ENCODE measurements around the gene MTUS2. TPM values are rescaled to one million over a fixed set of nuclear protein-coding genes. Genes with fewer than 3 reads are reported as not detected.

Gene MTUS2
- total RNA-seq, 1 donor from 2014 or later: not detected

- Mint-ChIP-seq H3K4me3 (no peak overlapping the region), H3K9me3 (no peaks in the 10 kb centered on the region), H3K4me1 (ENCODE audit: low read depth) (no peaks in the 10 kb centered on the region), H3K27me3 (ENCODE audit: insufficient read depth) (peaks cover 2% of the 10 kb centered on the region), H3K27ac (no peak overlapping the region), H3K36me3 (ENCODE audit: low read depth) (no peaks in the 10 kb centered on the region)
- no peak for DNase-seq (ENCODE audit: low spot score)
- intact Hi-C loops (cut with micrococcal nuclease): no loop called here
Measured at GRCh38 chr13:29281932-29282495, 461.9 kb downstream of the MTUS2 start.

GRCh38 chr13:29284726-29285125 is 464.6 kb downstream of the MTUS2 start:
- no peaks in the 10 kb centered on the region for H3K36me3 Mint-ChIP-seq (ENCODE audit: low read depth)

GRCh38 chr13:29287237-29287636 is 467.1 kb downstream of the MTUS2 start:
- DNase-seq (ENCODE audit: low spot score): no peak
- peaks cover 2% of the 10 kb centered on the region for H3K27me3 Mint-ChIP-seq (ENCODE audit: insufficient read depth)
- no peak overlapping the region for H3K4me3 Mint-ChIP-seq

More at GRCh38 chr13:29284726-29285125, 464.6 kb downstream of the MTUS2 start:
- H3K27me3 Mint-ChIP-seq (ENCODE audit: insufficient read depth): peaks cover 2% of the 10 kb centered on the region
- intact Hi-C loops (cut with micrococcal nuclease): no loop called here
- H3K27ac Mint-ChIP-seq: no peak overlapping the region
- no peak overlapping the region for H3K4me3 Mint-ChIP-seq
- no peak for DNase-seq (ENCODE audit: low spot score)
- H3K4me1 Mint-ChIP-seq (ENCODE audit: low read depth): no peaks in the 10 kb centered on the region
- H3K9me3 Mint-ChIP-seq: no peaks in the 10 kb centered on the region

DNA sequence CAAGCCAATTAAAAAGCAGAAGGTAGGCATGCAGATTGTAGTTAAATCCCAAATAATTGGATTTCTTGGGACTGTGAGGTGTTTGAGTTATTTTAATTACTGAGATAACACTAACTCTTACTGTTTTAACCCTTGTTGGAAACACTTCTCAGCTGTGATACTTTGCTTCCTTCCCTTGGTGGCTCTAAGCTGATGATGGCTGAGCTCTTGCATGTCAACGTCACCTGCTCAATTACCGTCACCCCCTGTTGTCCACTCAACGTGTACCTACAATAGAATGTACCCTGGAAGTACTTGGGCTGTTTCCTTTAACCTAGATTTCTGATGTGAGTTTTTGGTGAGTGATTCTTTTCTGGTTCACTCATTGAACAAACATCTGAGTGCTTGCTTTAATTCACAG is 471.9 kb downstream of the MTUS2 start:
- H3K36me3 Mint-ChIP-seq (ENCODE audit: low read depth): no peaks in the 10 kb centered on the region
- H3K4me3 Mint-ChIP-seq: no peak overlapping the region
- no peaks in the 10 kb centered on the region for H3K27me3 Mint-ChIP-seq (ENCODE audit: insufficient read depth)
- no peak overlapping the region for H3K27ac Mint-ChIP-seq
- H3K9me3 Mint-ChIP-seq: no peaks in the 10 kb centered on the region
- H3K4me1 Mint-ChIP-seq (ENCODE audit: low read depth): no peaks in the 10 kb centered on the region
- DNase-seq (ENCODE audit: low spot score): no peak
- intact Hi-C loops (cut with micrococcal nuclease): no loop called here

More at GRCh38 chr13:29287237-29287636, 467.1 kb downstream of the MTUS2 start:
- no peaks in the 10 kb centered on the region for H3K9me3 Mint-ChIP-seq
- no peaks in the 10 kb centered on the region for H3K36me3 Mint-ChIP-seq (ENCODE audit: low read depth)
- intact Hi-C loops (cut with micrococcal nuclease): no loop called here
- H3K27ac Mint-ChIP-seq: no peak overlapping the region
- H3K4me1 Mint-ChIP-seq (ENCODE audit: low read depth): no peaks in the 10 kb centered on the region

DNA sequence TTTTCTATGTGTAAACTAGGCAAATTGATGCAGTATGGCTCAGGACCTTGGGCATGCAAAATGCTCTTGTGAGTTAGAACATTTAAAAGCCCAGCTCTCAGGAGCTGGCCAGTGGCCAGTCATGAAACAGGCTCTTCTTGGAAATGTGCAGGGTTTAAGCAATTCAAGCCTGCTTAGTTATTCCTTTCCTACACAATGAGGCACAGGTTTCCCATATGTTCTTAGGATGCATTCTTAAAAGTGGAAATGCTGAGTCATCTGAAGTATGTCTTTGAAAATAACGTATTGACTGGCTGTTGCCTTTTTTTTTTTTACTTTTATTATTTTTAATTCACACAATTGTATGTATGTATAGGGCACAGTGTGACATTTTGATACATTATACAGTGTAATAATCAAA is 474.7 kb downstream of the MTUS2 start:
- no peak for DNase-seq (ENCODE audit: low spot score)
- no peaks in the 10 kb centered on the region for H3K4me1 Mint-ChIP-seq (ENCODE audit: low read depth)
- intact Hi-C loops (cut with micrococcal nuclease): no loop called here
- H3K27ac Mint-ChIP-seq: no peak overlapping the region
- H3K27me3 Mint-ChIP-seq (ENCODE audit: insufficient read depth): no peaks in the 10 kb centered on the region
- H3K9me3 Mint-ChIP-seq: no peaks in the 10 kb centered on the region
- no peak overlapping the region for H3K4me3 Mint-ChIP-seq
- no peaks in the 10 kb centered on the region for H3K36me3 Mint-ChIP-seq (ENCODE audit: low read depth)

GRCh38 chr13:29301027-29301426 is 480.9 kb downstream of the MTUS2 start:
- Mint-ChIP-seq H3K9me3 (peaks cover 20% of the 10 kb centered on the region), H3K36me3 (ENCODE audit: low read depth) (no peaks in the 10 kb centered on the region), H3K27me3 (ENCODE audit: insufficient read depth) (no peaks in the 10 kb centered on the region), H3K4me3 (no peak overlapping the region), H3K4me1 (ENCODE audit: low read depth) (no peaks in the 10 kb centered on the region), H3K27ac (no peak overlapping the region)
- DNase-seq (ENCODE audit: low spot score): no peak
- intact Hi-C loops (cut with micrococcal nuclease): no loop called here

DNA sequence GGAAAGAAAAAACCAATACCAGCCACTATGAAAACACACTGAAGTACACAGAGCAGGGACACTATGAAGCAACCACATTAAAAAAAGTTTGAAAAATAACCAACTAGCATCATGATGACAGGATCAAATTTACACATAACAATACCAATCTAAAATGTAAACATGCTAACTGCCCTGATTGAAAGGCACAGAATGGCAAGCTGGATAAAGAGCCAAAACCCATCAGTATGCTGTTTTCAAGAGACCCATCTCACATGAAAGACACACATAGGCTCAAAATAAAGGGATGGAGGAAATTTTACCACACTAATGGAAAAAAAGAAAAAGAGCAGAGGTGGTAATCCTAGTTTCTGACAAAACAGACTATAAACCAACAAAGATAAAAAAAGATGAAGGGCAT is 484.0 kb downstream of the MTUS2 start:
- intact Hi-C loops (cut with micrococcal nuclease): no loop called here
- Mint-ChIP-seq H3K4me3 (no peak overlapping the region), H3K9me3 (peaks cover 28% of the 10 kb centered on the region), H3K27me3 (ENCODE audit: insufficient read depth) (no peaks in the 10 kb centered on the region), H3K4me1 (ENCODE audit: low read depth) (no peaks in the 10 kb centered on the region), H3K36me3 (ENCODE audit: low read depth) (no peaks in the 10 kb centered on the region), H3K27ac (no peak overlapping the region)
- no peak for DNase-seq (ENCODE audit: low spot score)

- H3K27me3 Mint-ChIP-seq (ENCODE audit: insufficient read depth): no peaks in the 10 kb centered on the region
- no peak overlapping the region for H3K4me3 Mint-ChIP-seq
- H3K9me3 Mint-ChIP-seq: peaks cover 10% of the 10 kb centered on the region
- H3K4me1 Mint-ChIP-seq (ENCODE audit: low read depth): no peaks in the 10 kb centered on the region
- DNase-seq (ENCODE audit: low spot score): no peak
- H3K27ac Mint-ChIP-seq: no peak overlapping the region
- no peaks in the 10 kb centered on the region for H3K36me3 Mint-ChIP-seq (ENCODE audit: low read depth)
- intact Hi-C loops (cut with micrococcal nuclease): no loop called here
Measured at GRCh38 chr13:29310806-29311205, 490.7 kb downstream of the MTUS2 start.

DNA sequence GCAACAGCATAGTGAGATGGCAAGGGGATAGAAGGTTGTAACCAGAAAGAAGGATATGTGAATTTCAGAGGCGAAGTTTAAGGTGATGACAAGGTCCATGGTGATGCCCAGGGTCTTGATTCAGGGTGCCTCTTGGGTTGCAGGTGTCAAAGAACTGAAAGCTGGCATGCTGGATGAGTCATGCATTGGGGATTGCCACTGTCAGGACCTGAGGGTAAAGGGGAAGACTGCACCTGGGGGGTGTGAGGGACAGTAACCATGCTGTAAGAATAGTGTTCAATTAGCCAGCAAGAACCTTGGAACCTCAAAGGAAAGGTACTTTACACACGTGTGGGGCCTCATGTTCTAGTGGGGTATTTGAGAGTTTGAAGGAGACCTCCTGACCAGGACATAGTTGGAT is 495.7 kb downstream of the MTUS2 start:
- no peak overlapping the region for H3K27ac Mint-ChIP-seq
- DNase-seq (ENCODE audit: low spot score): no peak
- no peaks in the 10 kb centered on the region for H3K9me3 Mint-ChIP-seq
- no peaks in the 10 kb centered on the region for H3K36me3 Mint-ChIP-seq (ENCODE audit: low read depth)
- no peaks in the 10 kb centered on the region for H3K27me3 Mint-ChIP-seq (ENCODE audit: insufficient read depth)
- no peak overlapping the region for H3K4me3 Mint-ChIP-seq
- H3K4me1 Mint-ChIP-seq (ENCODE audit: low read depth): no peaks in the 10 kb centered on the region
- intact Hi-C loops (cut with micrococcal nuclease): no loop called here

DNA sequence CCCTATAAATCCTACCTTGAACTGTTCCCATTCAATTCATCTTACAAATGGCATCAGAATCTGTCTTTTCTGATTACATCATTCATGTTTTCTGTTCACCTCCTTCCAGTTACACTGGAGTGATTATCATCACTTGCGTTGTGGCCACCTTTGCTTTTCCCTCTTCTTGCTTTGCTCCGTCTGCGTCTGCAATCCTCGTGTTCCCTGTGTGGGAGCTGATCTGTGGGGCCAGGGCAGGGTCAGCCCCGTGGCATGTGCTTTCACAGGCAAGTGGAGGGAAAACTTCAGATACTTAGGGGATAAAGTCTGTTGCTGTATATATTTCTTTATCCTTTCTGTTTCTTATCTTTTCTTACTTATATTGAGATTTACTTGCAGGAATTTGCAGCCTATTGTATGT is 497.7 kb downstream of the MTUS2 start:
- no peak for DNase-seq (ENCODE audit: low spot score)
- no peak overlapping the region for H3K4me3 Mint-ChIP-seq
- intact Hi-C loops (cut with micrococcal nuclease): no loop called here
- H3K9me3 Mint-ChIP-seq: no peaks in the 10 kb centered on the region
- H3K27me3 Mint-ChIP-seq (ENCODE audit: insufficient read depth): no peaks in the 10 kb centered on the region
- H3K36me3 Mint-ChIP-seq (ENCODE audit: low read depth): no peaks in the 10 kb centered on the region
- no peaks in the 10 kb centered on the region for H3K4me1 Mint-ChIP-seq (ENCODE audit: low read depth)
- H3K27ac Mint-ChIP-seq: no peak overlapping the region

GRCh38 chr13:29318741-29319140 is 498.6 kb downstream of the MTUS2 start:
- no peak for DNase-seq (ENCODE audit: low spot score)
- H3K27me3 Mint-ChIP-seq (ENCODE audit: insufficient read depth): no peaks in the 10 kb centered on the region
- no peak overlapping the region for H3K4me3 Mint-ChIP-seq
- H3K4me1 Mint-ChIP-seq (ENCODE audit: low read depth): no peaks in the 10 kb centered on the region
- H3K36me3 Mint-ChIP-seq (ENCODE audit: low read depth): no peaks in the 10 kb centered on the region
- no peaks in the 10 kb centered on the region for H3K9me3 Mint-ChIP-seq
- H3K27ac Mint-ChIP-seq: no peak overlapping the region
- intact Hi-C loops (cut with micrococcal nuclease): no loop called here

GRCh38 chr13:29319451-29319850 is 499.3 kb downstream of the MTUS2 start:
- no peaks in the 10 kb centered on the region for H3K27me3 Mint-ChIP-seq (ENCODE audit: insufficient read depth)
- no peaks in the 10 kb centered on the region for H3K36me3 Mint-ChIP-seq (ENCODE audit: low read depth)
- no peak overlapping the region for H3K27ac Mint-ChIP-seq
- no peaks in the 10 kb centered on the region for H3K9me3 Mint-ChIP-seq
- no peaks in the 10 kb centered on the region for H3K4me1 Mint-ChIP-seq (ENCODE audit: low read depth)
- intact Hi-C loops (cut with micrococcal nuclease): no loop called here
- no peak overlapping the region for H3K4me3 Mint-ChIP-seq
- DNase-seq (ENCODE audit: low spot score): no peak

GRCh38 chr13:29323954-29324353 is 503.8 kb downstream of the MTUS2 start:
- no peaks in the 10 kb centered on the region for H3K9me3 Mint-ChIP-seq
- H3K4me1 Mint-ChIP-seq (ENCODE audit: low read depth): no peaks in the 10 kb centered on the region
- H3K27me3 Mint-ChIP-seq (ENCODE audit: insufficient read depth): no peaks in the 10 kb centered on the region

DNA sequence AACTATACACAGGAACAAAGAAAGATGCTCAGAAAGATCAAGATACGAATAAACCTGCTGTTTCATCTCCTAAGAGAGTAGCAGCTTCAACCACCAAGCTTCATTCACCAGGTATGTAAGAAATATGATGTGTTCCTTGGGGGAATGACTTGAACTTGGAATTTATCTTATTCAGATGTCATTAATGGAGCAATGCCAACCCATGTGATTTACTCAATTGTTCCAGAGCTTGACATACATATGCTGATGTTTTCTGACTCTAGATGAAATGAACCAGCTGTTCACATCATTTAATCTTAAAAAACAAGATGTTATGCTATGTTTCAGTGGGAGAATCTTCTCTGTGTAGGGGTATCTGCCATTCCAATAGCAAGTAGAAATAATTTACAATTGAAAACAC is 504.5 kb downstream of the MTUS2 start:
- intact Hi-C loops (cut with micrococcal nuclease): no loop called here
- H3K27ac Mint-ChIP-seq: no peak overlapping the region
- H3K4me1 Mint-ChIP-seq (ENCODE audit: low read depth): no peaks in the 10 kb centered on the region
- H3K9me3 Mint-ChIP-seq: no peaks in the 10 kb centered on the region
- H3K27me3 Mint-ChIP-seq (ENCODE audit: insufficient read depth): no peaks in the 10 kb centered on the region
- no peak overlapping the region for H3K4me3 Mint-ChIP-seq
- no peak for DNase-seq (ENCODE audit: low spot score)
- no peaks in the 10 kb centered on the region for H3K36me3 Mint-ChIP-seq (ENCODE audit: low read depth)

More at GRCh38 chr13:29323954-29324353, 503.8 kb downstream of the MTUS2 start:
- H3K27ac Mint-ChIP-seq: no peak overlapping the region
- H3K36me3 Mint-ChIP-seq (ENCODE audit: low read depth): no peaks in the 10 kb centered on the region
- H3K4me3 Mint-ChIP-seq: no peak overlapping the region
- intact Hi-C loops (cut with micrococcal nuclease): no loop called here
- no peak for DNase-seq (ENCODE audit: low spot score)
